Keratinocyte (primary cell): Measurements from ENCODE around the gene ZNF503. TPM values are rescaled to one million over a fixed set of nuclear protein-coding genes. Genes with fewer than 3 reads are reported as not detected.
A peak's percentile ranks its signal among the peaks of the same experiment; 100 is the strongest.

ENCODE experiments used
- DNase-seq: peaks from one replicate; pipeline ENCODE4 v3.0.0-alpha.2; 2011; ENCODE audit warnings: low read depth, missing footprints, low spot score
- FAIRE-seq: peaks from 2 replicates; lab custom pipeline; 2011; peaks lifted over from hg19 to GRCh38; lab: Jason Lieb, UNC
- H2AFZ ChIP-seq: 2 replicates; pipeline ENCODE4 v1.6.0; 2012; ENCODE audit warnings: low read length, control low read depth, inconsistent platforms; ENCODE audit not compliant: control insufficient read depth
- H3K27ac ChIP-seq: 2 replicates; pipeline ENCODE4 v1.5.1; 2011; ENCODE audit warnings: low read length; ENCODE audit not compliant: control insufficient read depth, insufficient read depth
- H3K27me3 ChIP-seq: 3 replicates; pipeline ENCODE4 v1.6.0; 2011; ENCODE audit warnings: low read length; ENCODE audit not compliant: control insufficient read depth, insufficient read depth; ENCODE audit errors: extremely low read depth
- H3K36me3 ChIP-seq, 2 experiments: 2 replicates in 1 of 2; 3 replicates in 1 of 2; pipeline ENCODE4 v1.5.1; 2011; ENCODE audit warnings: low read length in 2 of 2, mild to moderate bottlenecking in 1 of 2; ENCODE audit not compliant: control insufficient read depth in 2 of 2, insufficient read depth in 2 of 2; ENCODE audit errors: extremely low read depth in 1 of 2
- H3K4me1 ChIP-seq: 3 replicates; pipeline ENCODE4 v1.5.1; 2011; ENCODE audit warnings: low read length; ENCODE audit not compliant: control insufficient read depth, insufficient read depth; ENCODE audit errors: extremely low read depth
- H3K4me2 ChIP-seq: 3 replicates; pipeline ENCODE4 v1.6.0; 2011; ENCODE audit warnings: low read depth, low read length; ENCODE audit not compliant: control insufficient read depth, insufficient read depth; ENCODE audit errors: extremely low read depth
- H3K4me3 ChIP-seq, 3 experiments: fragments of 200-600 bp in 1 of 3; sonication (generic) in 1 of 3; 2 replicates in 2 of 3; 3 replicates in 1 of 3; pipeline ENCODE4 v1.5.1; 2011 to 2016; ENCODE audit warnings: low read length in 3 of 3, mild to moderate bottlenecking in 3 of 3, control low read depth in 2 of 3, inconsistent platforms in 1 of 3, low read depth in 1 of 3, mixed read lengths in 1 of 3, mixed run types in 1 of 3, moderate library complexity in 1 of 3; ENCODE audit not compliant: control insufficient read depth in 2 of 3, insufficient read depth in 2 of 3; ENCODE audit errors: extremely low read depth in 1 of 3
- H3K79me2 ChIP-seq: 2 replicates; pipeline ENCODE4 v1.6.0; 2012; ENCODE audit warnings: low read length; ENCODE audit not compliant: control insufficient read depth, insufficient read depth
- H3K9ac ChIP-seq: 3 replicates; pipeline ENCODE4 v1.6.0; 2011; ENCODE audit warnings: low read length; ENCODE audit not compliant: control insufficient read depth, insufficient read depth; ENCODE audit errors: extremely low read depth
- H3K9me1 ChIP-seq: 3 replicates; pipeline ENCODE4 v1.6.0; 2011; ENCODE audit warnings: low read length; ENCODE audit not compliant: control insufficient read depth, insufficient read depth; ENCODE audit errors: extremely low read depth
- H3K9me3 ChIP-seq: 2 replicates; pipeline ENCODE4 v1.5.1; 2012; ENCODE audit warnings: low read depth, low read length; ENCODE audit not compliant: control insufficient read depth
- H4K20me1 ChIP-seq: 3 replicates; pipeline ENCODE4 v1.6.0; 2011; ENCODE audit warnings: low read length; ENCODE audit not compliant: control insufficient read depth, insufficient read depth; ENCODE audit errors: extremely low read depth
- EZH2 ChIP-seq: IDR thresholded peaks from one replicate; pipeline ENCODE4 v1.6.1; 2012; ENCODE audit warnings: inconsistent platforms, mild to moderate bottlenecking, low read length, moderate library complexity
- dilution Hi-C: fragments of 300-500 bp; cut with MboI; formaldehyde crosslinking; loops from one replicate; pipeline ENCODE4 v1.7.0; 2020; ENCODE audit warnings: low sequenced_read_pairs; ENCODE audit not compliant: extremely low pct_ligation_motif_present
- polyA plus RNA-seq, 5 experiments: library from polyadenylated mRNA; depleted of rRNA in 3 of 5; stranded (reverse) in 3 of 5; stranded (forward) in 1 of 5; unstranded in 1 of 5; fragments of >200 nt; gene quantifications; 1 replicate in 1 of 5; 2 replicates in 3 of 5; 3 replicates in 1 of 5; pipeline versions ENCODE4 v1.2.1 to v1.2.3, GENCODE V29; 2011 to 2012; ENCODE audit warnings: missing spikeins in 2 of 5, low read depth in 1 of 5, low replicate concordance in 1 of 5
- TF ChIP-seq, protein P1 (sequence below), 3 experiments: IDR thresholded peaks in 1 of 3; conservative IDR thresholded peaks in 1 of 3; optimal IDR thresholded peaks in 1 of 3; 2 replicates in 2 of 3; 3 replicates in 1 of 3; pipeline versions ENCODE3 to v1.5.1; 2011; ENCODE audit warnings: low read length in 3 of 3, mild to moderate bottlenecking in 3 of 3, moderate library complexity in 2 of 3, control low read depth in 1 of 3, inconsistent platforms in 1 of 3; ENCODE audit not compliant: insufficient read depth in 2 of 3; ENCODE audit errors: extremely low read depth in 1 of 3

The ZNF503 gene
- polyA plus RNA-seq, 1 donor (not counting 4 experiments of a cell fraction or from before 2014, with no cell fraction given) = 1.5 TPM

DNA sequence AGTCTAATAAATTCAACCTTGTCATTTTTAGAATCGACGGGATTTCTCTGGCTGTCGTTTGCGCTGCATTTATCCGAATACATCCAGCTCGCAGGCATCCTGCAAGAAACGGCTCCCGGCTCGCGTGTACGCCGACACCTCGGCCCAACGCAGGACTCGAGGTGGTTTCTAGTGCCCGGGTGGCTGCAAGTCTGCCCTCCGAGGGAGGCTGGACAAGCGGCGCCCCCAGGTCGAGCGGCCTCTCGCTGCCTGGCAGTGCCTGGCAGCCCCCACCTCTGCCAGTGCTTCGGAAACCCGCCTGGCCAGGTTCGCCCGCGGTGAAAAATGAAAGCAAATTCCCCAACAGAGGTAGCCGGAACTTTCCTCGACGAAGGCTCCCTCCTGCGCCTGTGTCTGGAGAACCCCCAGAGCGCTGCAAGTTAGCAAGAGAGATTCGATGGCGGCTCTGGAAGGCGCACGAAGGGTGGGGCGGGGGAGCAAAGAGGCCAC is 5.7 kb upstream of the ZNF503 start:
- no peaks in the 10 kb centered on the region for H3K79me2 ChIP-seq
- H3K4me2 ChIP-seq = peak overlapping the region; percentile 85

GRCh38 chr10:75406462-75407223 is 5.1 kb upstream of the ZNF503 start:
- no peak overlapping the region for H3K27ac ChIP-seq
- H2AFZ ChIP-seq = no peak overlapping the region
- H3K9me3 ChIP-seq = no peaks in the 10 kb centered on the region
- H3K27me3 ChIP-seq = no peaks in the 10 kb centered on the region
- FAIRE-seq = no peak
- no peak overlapping the region for H3K4me3 ChIP-seq
- H3K9ac ChIP-seq = no peak overlapping the region
- no peaks in the 10 kb centered on the region for H4K20me1 ChIP-seq
- H3K9me1 ChIP-seq = no peaks in the 10 kb centered on the region
- H3K36me3 ChIP-seq = peaks cover 0 to 2% of the 10 kb centered on the region in 2 experiments
- no peaks in the 10 kb centered on the region for H3K79me2 ChIP-seq
- peaks cover 38% of the 10 kb centered on the region for H3K4me1 ChIP-seq
- no peak for DNase-seq
- dilution Hi-C loops = no loop called here
- H3K4me2 ChIP-seq = peak overlapping the region; percentile 85
- TF ChIP-seq, protein P1, sequence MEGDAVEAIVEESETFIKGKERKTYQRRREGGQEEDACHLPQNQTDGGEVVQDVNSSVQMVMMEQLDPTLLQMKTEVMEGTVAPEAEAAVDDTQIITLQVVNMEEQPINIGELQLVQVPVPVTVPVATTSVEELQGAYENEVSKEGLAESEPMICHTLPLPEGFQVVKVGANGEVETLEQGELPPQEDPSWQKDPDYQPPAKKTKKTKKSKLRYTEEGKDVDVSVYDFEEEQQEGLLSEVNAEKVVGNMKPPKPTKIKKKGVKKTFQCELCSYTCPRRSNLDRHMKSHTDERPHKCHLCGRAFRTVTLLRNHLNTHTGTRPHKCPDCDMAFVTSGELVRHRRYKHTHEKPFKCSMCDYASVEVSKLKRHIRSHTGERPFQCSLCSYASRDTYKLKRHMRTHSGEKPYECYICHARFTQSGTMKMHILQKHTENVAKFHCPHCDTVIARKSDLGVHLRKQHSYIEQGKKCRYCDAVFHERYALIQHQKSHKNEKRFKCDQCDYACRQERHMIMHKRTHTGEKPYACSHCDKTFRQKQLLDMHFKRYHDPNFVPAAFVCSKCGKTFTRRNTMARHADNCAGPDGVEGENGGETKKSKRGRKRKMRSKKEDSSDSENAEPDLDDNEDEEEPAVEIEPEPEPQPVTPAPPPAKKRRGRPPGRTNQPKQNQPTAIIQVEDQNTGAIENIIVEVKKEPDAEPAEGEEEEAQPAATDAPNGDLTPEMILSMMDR (optimal IDR thresholded peaks at IDR 0.05 in 1 of 3, IDR thresholded peaks at IDR 0.05 in 1 of 3, conservative IDR thresholded peaks at IDR 0.05 in 1 of 3; ENCODE audit: extremely low read depth in 1 of 3, insufficient read depth in 2 of 3, low read length in 3 of 3) = no peak
- TF ChIP-seq EZH2 = no peak

More for the DNA sequence above, 5.7 kb upstream of the ZNF503 start:
- Histone ChIP-seq H3K9ac (peak overlapping the region; percentile 6), H4K20me1 (no peaks in the 10 kb centered on the region), H3K9me1 (no peaks in the 10 kb centered on the region), H2AFZ (no peak overlapping the region), H3K4me3 (peak overlapping the region in 2 of 3 experiments; percentile 74 to 87), H3K27ac (no peak overlapping the region), H3K9me3 (no peaks in the 10 kb centered on the region), H3K4me1 (peaks cover 38% of the 10 kb centered on the region), H3K36me3 (peaks cover 0 to 2% of the 10 kb centered on the region in 2 experiments), H3K27me3 (no peaks in the 10 kb centered on the region)
- DNase-seq = no peak
- TF ChIP-seq, protein P1 (optimal IDR thresholded peaks at IDR 0.05 in 1 of 3, IDR thresholded peaks at IDR 0.05 in 1 of 3, conservative IDR thresholded peaks at IDR 0.05 in 1 of 3; ENCODE audit: extremely low read depth in 1 of 3, insufficient read depth in 2 of 3, low read length in 3 of 3) = no peak
- no peak for TF ChIP-seq EZH2
- FAIRE-seq = no peak
- dilution Hi-C loops = no loop called here
